Gastroesophageal sphincter (tissue), 3 donors: ENCODE measurements around the gene TBCD.

Experiments
- POLR2A ChIP-seq, 2 donors: fragments of 450-650 bp; IDR thresholded peaks; one replicate each; pipeline ENCODE4 v1.6.1; 2017; ENCODE audit warnings: antibody characterized with exemption in 2 of 2, mild to moderate bottlenecking in 2 of 2, moderate library complexity in 1 of 2
- TF ChIP-seq, protein P1 (sequence below), 4 experiments: fragments of 200-600 bp in 2 of 4; fragments of 450-650 bp in 2 of 4; sonication (generic) in 1 of 4; IDR thresholded peaks; one replicate each; pipeline ENCODE4 v1.5.1; 2017 to 2019; ENCODE audit warnings: antibody characterized with exemption in 4 of 4, mild to moderate bottlenecking in 2 of 4, moderate library complexity in 2 of 4

DNA sequence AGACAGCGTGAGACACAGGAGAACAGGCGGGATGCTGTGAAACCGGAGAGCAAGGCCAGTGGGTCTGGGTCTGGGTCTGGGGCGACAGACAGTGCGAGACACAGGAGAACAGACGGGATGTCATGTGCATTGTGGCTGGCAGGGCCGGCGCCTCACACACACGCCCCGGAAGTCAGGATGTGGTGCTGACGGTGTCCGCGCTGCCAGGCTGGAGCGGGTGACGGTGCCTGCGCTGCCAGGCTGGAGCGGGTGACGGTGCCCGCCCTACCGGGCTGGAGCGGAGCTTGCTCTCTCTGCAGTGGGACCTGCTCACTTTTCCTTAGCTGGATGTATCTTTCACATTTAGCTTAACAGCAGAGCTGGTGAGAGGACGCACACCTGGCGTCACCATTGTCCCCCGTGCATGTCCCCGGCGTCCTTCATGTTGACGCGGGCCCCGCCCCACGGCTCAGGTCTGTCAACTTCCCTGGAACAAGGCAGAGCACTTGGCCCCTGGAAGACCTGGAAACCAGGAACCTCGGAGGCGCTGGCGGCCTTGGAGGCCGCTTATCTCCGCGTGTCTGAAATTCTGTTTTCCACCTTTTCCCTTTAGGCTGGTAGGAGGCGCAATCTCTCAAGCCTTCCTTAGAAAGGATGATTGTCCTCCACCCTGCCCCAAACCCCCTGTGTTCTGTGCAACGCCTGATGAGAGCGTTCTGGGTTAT is 131.0 kb downstream of the TBCD start:
- TF ChIP-seq, protein P1, sequence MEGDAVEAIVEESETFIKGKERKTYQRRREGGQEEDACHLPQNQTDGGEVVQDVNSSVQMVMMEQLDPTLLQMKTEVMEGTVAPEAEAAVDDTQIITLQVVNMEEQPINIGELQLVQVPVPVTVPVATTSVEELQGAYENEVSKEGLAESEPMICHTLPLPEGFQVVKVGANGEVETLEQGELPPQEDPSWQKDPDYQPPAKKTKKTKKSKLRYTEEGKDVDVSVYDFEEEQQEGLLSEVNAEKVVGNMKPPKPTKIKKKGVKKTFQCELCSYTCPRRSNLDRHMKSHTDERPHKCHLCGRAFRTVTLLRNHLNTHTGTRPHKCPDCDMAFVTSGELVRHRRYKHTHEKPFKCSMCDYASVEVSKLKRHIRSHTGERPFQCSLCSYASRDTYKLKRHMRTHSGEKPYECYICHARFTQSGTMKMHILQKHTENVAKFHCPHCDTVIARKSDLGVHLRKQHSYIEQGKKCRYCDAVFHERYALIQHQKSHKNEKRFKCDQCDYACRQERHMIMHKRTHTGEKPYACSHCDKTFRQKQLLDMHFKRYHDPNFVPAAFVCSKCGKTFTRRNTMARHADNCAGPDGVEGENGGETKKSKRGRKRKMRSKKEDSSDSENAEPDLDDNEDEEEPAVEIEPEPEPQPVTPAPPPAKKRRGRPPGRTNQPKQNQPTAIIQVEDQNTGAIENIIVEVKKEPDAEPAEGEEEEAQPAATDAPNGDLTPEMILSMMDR (IDR thresholded peaks at IDR 0.05): no peak
- TF ChIP-seq POLR2A (IDR thresholded peaks at IDR 0.05): no peak
